A673 (cell line): Measurements from ENCODE around the gene TMEM202.

Experiments
- EZH2 ChIP-seq: fragments of 200-600 bp; sonication (generic); IDR thresholded peaks from 2 replicates; pipeline ENCODE4 v1.6.1; 2017; ENCODE audit warnings: borderline replicate concordance, low read depth, mild to moderate bottlenecking, mixed read lengths, antibody characterized with exemption, low read length; ENCODE audit not compliant: poor library complexity, severe bottlenecking
- TF ChIP-seq, protein P1 (sequence below): fragments of 300-800, 200-600 bp; sonication (generic); conservative IDR thresholded peaks from 2 replicates; pipeline ENCODE4 v1.5.1; 2017; ENCODE audit warnings: low read depth, mild to moderate bottlenecking, antibody characterized with exemption, low read length, moderate library complexity, mixed read lengths

DNA sequence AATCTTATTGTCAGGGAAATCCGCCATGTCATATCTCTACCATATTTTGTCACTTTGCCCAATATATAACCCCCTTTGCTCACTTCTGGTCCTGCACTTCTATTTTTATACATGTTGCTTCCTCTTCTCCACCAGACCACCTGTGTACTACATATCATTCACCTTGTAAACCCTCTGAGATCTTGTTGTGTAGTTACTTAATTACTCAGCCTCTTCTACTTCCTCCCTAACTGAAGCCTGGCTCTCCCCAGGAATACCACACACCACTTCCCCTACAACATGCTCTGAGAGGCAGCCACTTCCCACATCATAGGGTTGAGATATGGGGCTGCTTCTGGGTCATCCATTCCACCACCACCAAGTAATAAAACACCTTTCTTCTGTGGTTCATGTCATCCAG is 32.3 kb upstream of the TMEM202 start:
- no peak for TF ChIP-seq EZH2
- TF ChIP-seq, protein P1, sequence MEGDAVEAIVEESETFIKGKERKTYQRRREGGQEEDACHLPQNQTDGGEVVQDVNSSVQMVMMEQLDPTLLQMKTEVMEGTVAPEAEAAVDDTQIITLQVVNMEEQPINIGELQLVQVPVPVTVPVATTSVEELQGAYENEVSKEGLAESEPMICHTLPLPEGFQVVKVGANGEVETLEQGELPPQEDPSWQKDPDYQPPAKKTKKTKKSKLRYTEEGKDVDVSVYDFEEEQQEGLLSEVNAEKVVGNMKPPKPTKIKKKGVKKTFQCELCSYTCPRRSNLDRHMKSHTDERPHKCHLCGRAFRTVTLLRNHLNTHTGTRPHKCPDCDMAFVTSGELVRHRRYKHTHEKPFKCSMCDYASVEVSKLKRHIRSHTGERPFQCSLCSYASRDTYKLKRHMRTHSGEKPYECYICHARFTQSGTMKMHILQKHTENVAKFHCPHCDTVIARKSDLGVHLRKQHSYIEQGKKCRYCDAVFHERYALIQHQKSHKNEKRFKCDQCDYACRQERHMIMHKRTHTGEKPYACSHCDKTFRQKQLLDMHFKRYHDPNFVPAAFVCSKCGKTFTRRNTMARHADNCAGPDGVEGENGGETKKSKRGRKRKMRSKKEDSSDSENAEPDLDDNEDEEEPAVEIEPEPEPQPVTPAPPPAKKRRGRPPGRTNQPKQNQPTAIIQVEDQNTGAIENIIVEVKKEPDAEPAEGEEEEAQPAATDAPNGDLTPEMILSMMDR = no peak
